Activated naive CD4-positive, alpha-beta T cell treated with anti-CD3 and anti-CD28 coated beads for 36 hours (primary cell): ENCODE measurements around the gene RFT1. TPM values are rescaled to one million over a fixed set of nuclear protein-coding genes. Genes with fewer than 3 reads are reported as not detected.

Experiments used
- CTCF ChIA-PET: fragments of 350-600 bp; sonication (Branson Sonifier 250); formaldehyde crosslinking; loops from one replicate; lab custom pipeline; 2021; ENCODE audit warnings: antibody characterized with exemption; lab: Charles Lee
- DNase-seq: peaks from one replicate; pipeline ENCODE4 v3.0.0-alpha.2; 2020
- H3K27ac Mint-ChIP-seq: one replicate; pipeline ENCODE4 v1.8.0; 2021; ENCODE audit warnings: mild to moderate bottlenecking, mixed read lengths
- H3K27me3 Mint-ChIP-seq: one replicate; pipeline ENCODE4 v1.8.0; 2021; ENCODE audit warnings: low read depth, mixed read lengths
- H3K36me3 Mint-ChIP-seq: one replicate; pipeline ENCODE4 v1.8.0; 2021; ENCODE audit warnings: low read depth, mixed read lengths
- H3K4me1 Mint-ChIP-seq: one replicate; pipeline ENCODE4 v1.8.0; 2021; ENCODE audit warnings: low read depth, mixed read lengths
- H3K4me3 Mint-ChIP-seq: one replicate; pipeline ENCODE4 v1.8.0; 2021; ENCODE audit warnings: mild to moderate bottlenecking, moderate library complexity, mixed read lengths
- H3K9me3 Mint-ChIP-seq: one replicate; pipeline ENCODE4 v1.8.0; 2021; ENCODE audit warnings: mixed read lengths
- intact Hi-C: fragments of 100-400 bp; cut with micrococcal nuclease; formaldehyde crosslinking; loops from one replicate; pipeline ENCODE4 v1.15.1; 2023
- total RNA-seq, 2 experiments: library from RNA; stranded (reverse); gene quantifications; one replicate each; pipeline ENCODE4 v1.2.3, GENCODE V29; 2021

The RFT1 gene, protein sequence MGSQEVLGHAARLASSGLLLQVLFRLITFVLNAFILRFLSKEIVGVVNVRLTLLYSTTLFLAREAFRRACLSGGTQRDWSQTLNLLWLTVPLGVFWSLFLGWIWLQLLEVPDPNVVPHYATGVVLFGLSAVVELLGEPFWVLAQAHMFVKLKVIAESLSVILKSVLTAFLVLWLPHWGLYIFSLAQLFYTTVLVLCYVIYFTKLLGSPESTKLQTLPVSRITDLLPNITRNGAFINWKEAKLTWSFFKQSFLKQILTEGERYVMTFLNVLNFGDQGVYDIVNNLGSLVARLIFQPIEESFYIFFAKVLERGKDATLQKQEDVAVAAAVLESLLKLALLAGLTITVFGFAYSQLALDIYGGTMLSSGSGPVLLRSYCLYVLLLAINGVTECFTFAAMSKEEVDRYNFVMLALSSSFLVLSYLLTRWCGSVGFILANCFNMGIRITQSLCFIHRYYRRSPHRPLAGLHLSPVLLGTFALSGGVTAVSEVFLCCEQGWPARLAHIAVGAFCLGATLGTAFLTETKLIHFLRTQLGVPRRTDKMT
- 10 to 100 TPM; 29.9 to 31.7 TPM for total RNA-seq

DNA sequence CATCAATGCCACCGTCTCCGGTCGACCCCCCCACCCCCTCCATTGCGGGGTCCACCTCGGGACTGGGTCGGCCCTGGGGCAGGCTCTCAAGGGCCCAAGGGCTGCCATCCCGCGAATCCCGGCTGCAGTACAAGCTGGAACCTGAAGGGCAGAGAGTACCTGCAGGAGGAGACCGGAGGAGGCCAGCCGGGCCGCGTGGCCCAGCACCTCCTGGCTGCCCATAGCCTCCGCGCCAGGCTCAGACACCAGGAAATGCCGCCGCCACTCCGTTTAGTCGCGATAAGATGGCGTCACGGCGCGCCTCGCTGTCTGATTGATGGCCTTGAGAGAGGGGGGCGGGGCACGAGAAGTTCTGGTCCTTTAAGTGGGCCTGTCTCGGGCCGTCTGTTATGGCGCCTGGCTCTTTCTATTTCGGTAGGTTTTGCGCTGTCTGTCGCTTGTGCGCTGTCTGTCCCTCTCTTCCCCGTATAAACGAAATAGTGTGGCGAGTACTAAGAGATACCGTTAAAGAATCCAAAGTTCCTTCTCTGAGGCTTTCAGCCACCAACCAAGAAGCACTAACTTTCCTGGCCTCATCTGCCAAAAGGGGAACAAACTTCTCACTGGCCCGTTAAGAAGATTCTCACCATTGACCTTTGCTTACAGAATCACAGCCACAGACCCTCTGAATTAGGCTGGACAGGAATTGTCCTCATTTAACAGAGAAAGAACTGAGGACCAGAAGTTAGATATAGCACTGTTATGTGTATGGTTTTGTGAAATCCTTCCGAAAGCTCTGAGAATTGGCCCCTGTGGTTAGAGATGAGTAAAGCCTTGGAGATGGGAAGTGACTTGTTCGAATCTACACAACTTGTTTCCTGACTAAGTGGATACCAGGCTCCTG, at the start of gene RFT1:
TSS of gene RFT1 (minus strand) at position 257 of the 883 bp plus-strand sequence. CDS start at position 222, 35 bp downstream.
- intact Hi-C loops = loop anchor here (1.0 kb wide), 6 partner anchors 16 to 217 kb away; partner anchors contain the start of genes DCP1A and TKT
- Mint-ChIP-seq H3K27ac (peak within 1 kb of the TSS; percentile 93), H3K4me3 (peak within 1 kb of the TSS; percentile 87), H3K4me1 (peaks cover 27% of the 10 kb centered on the region), H3K27me3 (no peaks in the 10 kb centered on the region), H3K9me3 (no peaks in the 10 kb centered on the region), H3K36me3 (peaks cover 6% of the 10 kb centered on the region)
- peak; percentile 99 for DNase-seq
- CTCF ChIA-PET = interaction anchor here (0.9 to 7.3 kb wide), 5 partner anchors 15 to 68 kb away, joined by 4 to 160 read pairs (median 15); no protein-coding TSS in a partner anchor

DNA sequence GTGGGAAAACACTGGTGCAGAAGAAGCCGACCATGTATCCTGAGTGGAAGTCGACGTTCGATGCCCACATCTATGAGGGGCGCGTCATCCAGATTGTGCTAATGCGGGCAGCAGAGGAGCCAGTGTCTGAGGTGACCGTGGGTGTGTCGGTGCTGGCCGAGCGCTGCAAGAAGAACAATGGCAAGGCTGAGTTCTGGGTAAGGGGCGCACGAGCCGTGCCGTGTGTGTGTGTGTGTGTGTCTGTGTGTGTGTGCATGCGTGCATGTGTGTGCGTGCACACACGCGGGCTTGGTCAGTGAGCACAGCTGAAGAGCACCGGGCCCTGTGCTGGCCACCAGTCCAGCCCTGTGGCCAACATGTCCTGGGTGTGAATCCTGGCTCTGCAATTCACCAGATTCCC, 49.3 kb upstream of the RFT1 start:
- Mint-ChIP-seq H3K27ac (no peak overlapping the region), H3K27me3 (no peaks in the 10 kb centered on the region), H3K4me3 (no peak overlapping the region), H3K4me1 (no peaks in the 10 kb centered on the region), H3K9me3 (no peaks in the 10 kb centered on the region), H3K36me3 (peaks cover 2% of the 10 kb centered on the region)
- intact Hi-C loops = no loop called here
- CTCF ChIA-PET = interaction anchor here (0.7 kb wide), 1 partner anchor 17 kb away, joined by 3 read pairs; no protein-coding TSS in a partner anchor
- no peak for DNase-seq

DNA sequence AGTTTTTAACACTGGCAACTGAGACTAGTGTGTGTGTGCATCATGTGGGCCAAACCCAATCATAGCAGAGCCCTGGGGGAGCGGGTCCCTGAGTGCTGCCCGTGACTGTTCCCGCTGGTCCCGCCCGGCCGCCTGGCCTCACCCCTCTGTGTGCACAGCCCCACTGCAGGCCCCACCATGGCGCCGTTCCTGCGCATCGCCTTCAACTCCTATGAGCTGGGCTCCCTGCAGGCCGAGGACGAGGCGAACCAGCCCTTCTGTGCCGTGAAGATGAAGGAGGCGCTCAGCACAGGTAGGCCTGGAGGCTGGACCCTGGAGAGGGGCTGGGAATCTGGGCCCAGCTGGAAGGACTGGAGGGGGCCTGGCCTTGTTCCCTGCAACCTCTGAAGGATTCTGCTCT, 48.0 kb upstream of the RFT1 start:
- H3K36me3 Mint-ChIP-seq = peaks cover 2% of the 10 kb centered on the region
- no peaks in the 10 kb centered on the region for H3K9me3 Mint-ChIP-seq
- H3K4me1 Mint-ChIP-seq = no peaks in the 10 kb centered on the region
- no peak for DNase-seq
- intact Hi-C loops = no loop called here
- no peak overlapping the region for H3K4me3 Mint-ChIP-seq
- no peaks in the 10 kb centered on the region for H3K27me3 Mint-ChIP-seq
- CTCF ChIA-PET = no interaction called here
- no peak overlapping the region for H3K27ac Mint-ChIP-seq

DNA sequence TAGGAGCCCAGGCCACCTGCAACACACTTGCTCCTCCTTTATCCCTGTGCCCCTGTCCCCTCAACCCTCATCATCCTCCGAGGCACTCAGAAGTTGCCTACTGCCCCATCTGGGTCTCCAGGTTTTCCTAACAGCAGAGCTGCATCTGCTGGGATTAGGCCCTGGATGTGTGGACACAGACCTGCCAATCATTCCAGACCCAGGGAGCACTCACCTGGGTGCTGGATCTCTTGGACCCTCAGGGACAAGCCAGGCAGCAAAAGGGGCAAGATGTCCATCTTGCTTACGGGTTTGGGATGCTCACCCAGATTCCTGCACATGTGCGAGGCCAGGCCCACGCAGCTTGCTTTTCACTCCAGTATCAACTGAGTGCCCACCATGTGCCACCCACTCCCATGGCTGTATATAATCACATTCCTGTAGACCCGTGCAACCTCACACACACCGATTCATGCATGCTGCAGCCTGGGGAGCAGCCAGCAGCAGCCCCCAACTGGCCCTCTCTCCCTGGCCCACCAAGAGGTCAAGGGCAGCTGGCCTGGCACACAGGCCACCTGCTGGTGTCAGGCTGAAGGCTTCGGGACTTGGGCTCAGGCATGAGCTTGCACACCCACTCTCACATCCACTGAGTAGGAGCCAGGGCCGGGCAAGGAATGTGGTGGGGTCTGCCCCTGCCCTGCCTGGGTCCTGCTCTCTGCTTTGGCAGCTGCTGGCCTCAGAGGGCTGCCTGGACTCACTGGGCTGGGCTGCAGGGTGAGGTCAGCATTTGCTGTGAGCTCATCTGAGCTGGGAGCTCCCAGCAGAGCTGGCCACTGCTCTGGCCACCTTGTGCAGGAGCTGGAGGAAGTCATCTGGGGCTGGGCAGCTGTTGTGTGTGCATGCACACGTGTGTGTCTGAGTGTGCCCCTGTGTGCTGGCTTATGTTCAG, 45.6 kb upstream of the RFT1 start:
- H3K27ac Mint-ChIP-seq = no peak overlapping the region
- no peak overlapping the region for H3K4me3 Mint-ChIP-seq
- peaks cover 2% of the 10 kb centered on the region for H3K4me1 Mint-ChIP-seq
- peaks cover 2% of the 10 kb centered on the region for H3K36me3 Mint-ChIP-seq
- DNase-seq = no peak
- H3K27me3 Mint-ChIP-seq = no peaks in the 10 kb centered on the region
- CTCF ChIA-PET = interaction anchor here (1.2 kb wide), 1 partner anchor 20 kb away, joined by 3 read pairs; no protein-coding TSS in a partner anchor
- H3K9me3 Mint-ChIP-seq = no peaks in the 10 kb centered on the region
- intact Hi-C loops = no loop called here

DNA sequence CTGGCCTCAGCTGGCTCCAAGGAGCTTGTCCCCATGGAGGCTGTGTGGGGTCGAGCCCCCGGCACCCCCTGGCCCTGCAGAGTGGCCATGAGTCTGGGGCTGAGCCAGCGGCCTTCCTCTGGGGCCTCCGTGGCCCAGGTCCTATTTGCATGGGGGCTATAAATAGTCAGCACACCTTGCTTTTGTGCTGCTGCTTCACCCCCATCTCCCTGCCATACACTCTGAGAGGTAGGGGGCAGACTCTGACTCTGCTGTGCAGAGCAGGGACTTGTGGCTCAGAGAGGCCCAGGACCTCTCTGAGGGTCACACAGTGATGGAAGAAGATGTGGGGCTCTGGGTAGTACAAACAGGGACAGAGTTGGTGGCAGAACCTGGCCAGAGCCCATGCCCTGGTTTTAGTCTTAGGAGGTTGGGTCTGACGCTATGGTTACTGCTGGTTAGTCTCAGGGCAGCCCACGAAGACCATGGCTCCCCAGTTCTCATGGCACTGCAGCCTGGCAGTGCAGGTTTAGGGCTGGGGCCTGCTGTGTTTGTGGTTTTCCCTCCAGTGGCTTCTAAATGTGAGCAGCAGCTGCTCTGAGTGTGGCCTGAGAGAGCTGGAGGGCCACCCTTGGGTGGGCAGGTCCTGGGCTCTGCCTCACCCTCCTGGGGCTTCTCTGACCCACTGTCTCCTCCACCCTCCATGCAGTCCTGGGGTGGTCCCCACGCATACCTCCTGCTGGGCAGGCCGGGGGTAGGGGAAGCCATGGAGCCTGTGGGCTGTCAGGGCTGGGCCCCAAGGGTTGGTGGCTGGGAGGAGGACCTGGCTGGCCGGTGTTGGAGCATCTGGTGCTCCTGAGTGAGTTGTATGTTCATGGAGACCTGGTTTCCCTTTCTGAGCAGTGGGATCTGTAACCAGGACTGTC, 44.4 kb upstream of the RFT1 start:
- H3K36me3 Mint-ChIP-seq = peaks cover 2% of the 10 kb centered on the region
- H3K27me3 Mint-ChIP-seq = no peaks in the 10 kb centered on the region
- H3K4me1 Mint-ChIP-seq = peaks cover 8% of the 10 kb centered on the region
- H3K9me3 Mint-ChIP-seq = no peaks in the 10 kb centered on the region
- intact Hi-C loops = no loop called here
- no peak for DNase-seq
- H3K4me3 Mint-ChIP-seq = no peak overlapping the region
- no peak overlapping the region for H3K27ac Mint-ChIP-seq
- CTCF ChIA-PET = no interaction called here

DNA sequence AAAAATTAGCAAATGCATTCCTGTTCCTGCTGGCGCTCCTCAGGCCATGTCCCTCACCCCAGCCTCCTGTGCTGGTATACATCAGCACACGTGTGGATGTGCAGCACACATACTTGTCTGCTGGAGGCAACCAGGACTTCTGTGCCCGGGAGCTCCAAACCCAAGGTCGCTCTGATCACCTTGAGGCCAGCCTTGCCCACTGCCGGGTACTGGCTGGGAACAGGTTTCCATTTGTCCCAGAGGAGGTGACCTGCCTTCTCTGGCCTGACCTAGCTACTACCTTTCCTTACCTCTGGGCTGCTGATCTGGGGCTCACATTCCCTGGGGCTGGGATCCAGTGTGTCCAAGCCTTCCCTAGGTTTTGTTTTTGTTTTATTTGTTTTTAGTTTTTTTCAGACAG, 42.9 kb upstream of the RFT1 start:
- H3K36me3 Mint-ChIP-seq = peaks cover 2% of the 10 kb centered on the region
- H3K27me3 Mint-ChIP-seq = no peaks in the 10 kb centered on the region
- H3K27ac Mint-ChIP-seq = no peak overlapping the region
- H3K4me3 Mint-ChIP-seq = no peak overlapping the region
- peaks cover 14% of the 10 kb centered on the region for H3K4me1 Mint-ChIP-seq
- CTCF ChIA-PET = interaction anchor here (1.1 kb wide), 1 partner anchor 76 kb away, joined by 3 read pairs; no protein-coding TSS in a partner anchor
- H3K9me3 Mint-ChIP-seq = no peaks in the 10 kb centered on the region
- no peak for DNase-seq
- intact Hi-C loops = no loop called here

DNA sequence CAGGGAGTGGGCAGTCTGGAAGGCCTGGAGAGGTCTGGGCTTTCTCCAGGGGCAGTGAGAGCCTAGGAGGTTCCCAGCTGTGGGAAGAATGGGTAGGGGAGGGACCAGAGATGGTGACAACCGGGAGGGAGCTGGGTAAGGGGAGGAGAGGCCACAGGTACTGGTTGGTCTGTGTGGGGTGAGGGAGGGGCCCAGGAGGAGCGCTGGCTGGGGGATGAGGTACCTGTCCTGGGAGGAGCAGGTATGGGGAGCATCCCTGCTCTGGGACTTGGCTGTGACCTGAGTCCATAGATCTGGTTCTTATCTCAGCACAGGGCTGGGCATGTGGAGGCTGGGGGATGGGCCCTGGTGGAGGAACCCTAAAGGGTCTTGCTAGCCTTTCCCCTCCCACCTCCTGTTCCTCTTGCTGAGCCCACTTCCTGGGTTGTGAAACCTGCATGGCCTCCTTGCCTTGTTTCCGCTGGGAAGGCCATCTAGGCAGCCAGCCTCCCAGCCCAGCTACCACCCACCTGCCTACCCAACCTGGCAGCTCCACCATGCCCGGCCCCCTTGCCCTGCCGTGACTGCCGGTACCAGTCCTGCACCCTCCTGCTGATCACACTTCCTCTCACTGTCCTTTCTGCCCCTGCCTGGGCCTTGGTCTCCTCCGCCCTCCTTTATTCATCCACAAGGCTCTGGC, 41.7 kb upstream of the RFT1 start:
- no peak overlapping the region for H3K4me3 Mint-ChIP-seq
- peaks cover 2% of the 10 kb centered on the region for H3K36me3 Mint-ChIP-seq
- peaks cover 14% of the 10 kb centered on the region for H3K4me1 Mint-ChIP-seq
- intact Hi-C loops = no loop called here
- CTCF ChIA-PET = interaction anchor here (0.9 to 1.1 kb wide), 2 partner anchors 39 to 75 kb away, joined by 3 read pairs; no protein-coding TSS in a partner anchor
- no peaks in the 10 kb centered on the region for H3K27me3 Mint-ChIP-seq
- no peak for DNase-seq
- no peaks in the 10 kb centered on the region for H3K9me3 Mint-ChIP-seq
- no peak overlapping the region for H3K27ac Mint-ChIP-seq

DNA sequence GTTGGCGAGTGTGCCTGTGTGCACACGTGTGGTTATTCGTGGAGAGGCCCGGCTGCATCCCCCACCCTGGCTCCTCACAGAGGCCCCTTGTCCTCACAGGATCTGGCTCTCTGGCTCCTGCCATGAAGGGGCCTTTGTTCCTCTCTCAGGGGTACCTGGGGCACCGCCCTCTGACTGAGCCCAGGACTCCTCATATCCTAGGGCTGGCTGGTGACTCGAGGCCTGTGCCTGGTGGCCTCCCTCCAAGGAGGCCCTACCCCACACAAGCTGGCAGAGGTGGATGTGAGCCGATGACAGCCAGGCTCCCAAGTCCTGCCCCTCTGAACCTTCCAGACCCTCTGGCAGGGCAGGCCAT, 40.8 kb upstream of the RFT1 start:
- Mint-ChIP-seq H3K36me3 (peaks cover 2% of the 10 kb centered on the region), H3K27ac (no peak overlapping the region), H3K27me3 (no peaks in the 10 kb centered on the region), H3K4me3 (no peak overlapping the region), H3K4me1 (peaks cover 14% of the 10 kb centered on the region), H3K9me3 (no peaks in the 10 kb centered on the region)
- intact Hi-C loops = no loop called here
- DNase-seq = no peak
- CTCF ChIA-PET = interaction anchor here (0.9 to 1.3 kb wide), 2 partner anchors 24 to 39 kb away, joined by 3 read pairs; no protein-coding TSS in a partner anchor

DNA sequence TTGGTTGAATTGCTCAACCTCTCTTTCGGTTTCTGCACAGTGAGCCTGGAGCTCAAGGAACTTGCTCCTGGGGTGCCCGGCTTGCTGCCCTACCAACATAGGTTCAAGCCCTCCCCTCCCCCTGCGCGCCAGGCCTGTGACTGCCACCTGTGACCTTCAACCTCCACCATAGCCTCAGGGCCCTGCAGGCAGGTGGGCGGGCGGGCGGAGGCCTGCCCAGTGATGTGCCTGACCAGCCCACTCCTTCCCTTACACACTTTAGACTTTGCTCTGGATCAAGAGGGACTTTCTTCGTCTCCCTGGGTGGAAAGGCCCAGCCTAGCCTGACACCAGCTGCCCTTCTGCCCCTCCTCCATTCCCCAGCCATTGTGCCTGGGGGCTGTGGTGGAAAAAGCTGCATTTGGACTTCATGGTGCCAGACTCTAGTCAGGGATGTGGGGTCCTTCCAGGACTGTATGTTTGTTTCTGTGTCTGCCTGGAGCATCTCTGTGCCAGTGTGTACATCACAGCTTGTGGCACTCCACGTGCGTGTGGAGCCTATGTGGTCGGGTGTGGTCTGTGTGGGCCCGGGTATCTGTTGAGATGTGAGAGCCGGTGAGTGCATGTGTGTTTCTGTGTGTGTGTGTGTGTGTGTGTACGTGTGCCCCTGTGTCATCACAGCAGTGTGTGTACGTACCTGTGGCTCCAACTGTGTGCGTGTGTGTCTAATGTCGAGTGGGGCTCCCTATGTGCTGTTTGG, 40.3 kb upstream of the RFT1 start:
- H3K27ac Mint-ChIP-seq = no peak overlapping the region
- CTCF ChIA-PET = interaction anchor here (1.3 to 1.4 kb wide), 2 partner anchors 24 to 36 kb away, joined by 3 read pairs; no protein-coding TSS in a partner anchor

More for the DNA sequence above, 40.3 kb upstream of the RFT1 start:
- H3K36me3 Mint-ChIP-seq = peaks cover under 1% of the 10 kb centered on the region
- peak; percentile 37 for DNase-seq
- H3K27me3 Mint-ChIP-seq = no peaks in the 10 kb centered on the region
- intact Hi-C loops = no loop called here
- H3K9me3 Mint-ChIP-seq = no peaks in the 10 kb centered on the region
- H3K4me1 Mint-ChIP-seq = peaks cover 14% of the 10 kb centered on the region
- no peak overlapping the region for H3K4me3 Mint-ChIP-seq
